ENCODE data around the gene SLC2A11.
"Not testable (repeated sequence)": the region's sequence is repeated elsewhere in the genome, so short reads cannot be mapped to it uniquely, and the experiment has no call there.

Gene SLC2A11

GRCh38 chr22:23847310-23847920 lies 10.3 kb upstream of the SLC2A11 start:
- no peak for DNase-seq (ENCODE audit: low read depth in 2 of 2)

- no peak for DNase-seq (ENCODE audit: low read depth in 2 of 2)
Observed at GRCh38 chr22:23847991-23848864, 9.4 kb upstream of the SLC2A11 start.

- DNase-seq (ENCODE audit: low read depth in 2 of 2): peak; percentile 58 to 60
Observed at GRCh38 chr22:23849009-23850006, 8.4 kb upstream of the SLC2A11 start.

GRCh38 chr22:23850136-23850611 lies 7.5 kb upstream of the SLC2A11 start:
- DNase-seq (ENCODE audit: low read depth in 2 of 2): no peak

GRCh38 chr22:23856721-23857605 lies 712 bp upstream of the SLC2A11 start:
- DNase-seq (ENCODE audit: low read depth in 2 of 2): no peak

- no peak for DNase-seq (ENCODE audit: low read depth in 2 of 2)
Observed at GRCh38 chr22:23858484-23858815, 775 bp downstream of the SLC2A11 start.

GRCh38 chr22:23859201-23859600 lies 1.5 kb downstream of the SLC2A11 start:
- DNase-seq (ENCODE audit: low read depth in 2 of 2): no peak

- not testable (repeated sequence) for DNase-seq (ENCODE audit: low read depth in 2 of 2)
Observed at GRCh38 chr22:23860187-23860586, 2.5 kb downstream of the SLC2A11 start.

GRCh38 chr22:23862103-23862502 lies 4.4 kb downstream of the SLC2A11 start:
- DNase-seq (ENCODE audit: low read depth in 2 of 2): no peak

- DNase-seq (ENCODE audit: low read depth in 2 of 2): not testable (repeated sequence)
Observed at GRCh38 chr22:23864499-23865154, 7.0 kb downstream of the SLC2A11 start.

GRCh38 chr22:23868580-23868979 lies 10.9 kb downstream of the SLC2A11 start:
- DNase-seq (ENCODE audit: low read depth in 2 of 2): no peak

GRCh38 chr22:23874871-23875270 lies 17.2 kb downstream of the SLC2A11 start:
- no peak for DNase-seq (ENCODE audit: low read depth in 2 of 2)

GRCh38 chr22:23875801-23876200 lies 18.1 kb downstream of the SLC2A11 start:
- DNase-seq (ENCODE audit: low read depth in 2 of 2): no peak

GRCh38 chr22:23877566-23877965 lies 19.9 kb downstream of the SLC2A11 start:
- DNase-seq (ENCODE audit: low read depth in 2 of 2): no peak

GRCh38 chr22:23878219-23878618 lies 20.5 kb downstream of the SLC2A11 start:
- DNase-seq (ENCODE audit: low read depth in 2 of 2): no peak

GRCh38 chr22:23882370-23882769 lies 24.7 kb downstream of the SLC2A11 start:
- no peak for DNase-seq (ENCODE audit: low read depth in 2 of 2)

GRCh38 chr22:23883658-23884057 lies 26.0 kb downstream of the SLC2A11 start:
- no peak for DNase-seq (ENCODE audit: low read depth in 2 of 2)

GRCh38 chr22:23884140-23884539 lies 26.5 kb downstream of the SLC2A11 start:
- DNase-seq (ENCODE audit: low read depth in 2 of 2): no peak

GRCh38 chr22:23888615-23889401 lies 31.1 kb downstream of the SLC2A11 start:
- DNase-seq (ENCODE audit: low read depth in 2 of 2): no peak

- DNase-seq (ENCODE audit: low read depth in 2 of 2): no peak
Observed at GRCh38 chr22:23889620-23890019, 31.9 kb downstream of the SLC2A11 start.
